SK-N-MC (cell line): ENCODE measurements around the gene TAPBPL.

Experiments
- EZH2 ChIP-seq: fragments of 200-600 bp; sonication (generic); IDR thresholded peaks from one replicate; pipeline ENCODE4 v1.6.1; 2017; ENCODE audit warnings: antibody characterized with exemption
- FOXP2 ChIP-seq: optimal IDR thresholded peaks from 2 replicates; pipeline ENCODE3; 2011; ENCODE audit warnings: mild to moderate bottlenecking, moderate library complexity; ENCODE audit not compliant: insufficient read depth; ENCODE audit errors: extremely low read length, control extremely low read depth
- POLR2AphosphoS5 ChIP-seq: IDR thresholded peaks from 2 replicates; pipeline ENCODE4 v1.6.1; 2012; ENCODE audit warnings: mild to moderate bottlenecking, low read depth, low read length, borderline replicate concordance

GRCh38 chr12:6424008-6424347 is 27.9 kb upstream of the TAPBPL start:
- no peak for TF ChIP-seq EZH2
- no peak for TF ChIP-seq POLR2AphosphoS5
- no peak for TF ChIP-seq FOXP2
